Caki2 (cell line): Measurements from ENCODE around the gene GATA3. TPM values are rescaled to one million over a fixed set of nuclear protein-coding genes. Genes with fewer than 3 reads are reported as not detected.
"Not testable (repeated sequence)": the region's sequence is repeated elsewhere in the genome, so short reads cannot be mapped to it uniquely, and the experiment has no call there.

Source experiments
- DNase-seq: peaks from one replicate; pipeline ENCODE4 v3.0.0-alpha.2; 2015; ENCODE audit warnings: low read depth
- in situ Hi-C: cut with HindIII; loops from 2 replicates; pipeline ENCODE4 v1.10.0; 2016; ENCODE audit warnings: low sequenced_read_pairs, low pct_unique_long_range_greater_than_20kb, mixed read lengths
- total RNA-seq: library from RNA; depleted of rRNA; stranded (reverse); fragments of >200 nt; shearing (Covaris generic); gene quantifications from 2 replicates; pipeline ENCODE4 v1.2.3, GENCODE V29; 2014; ENCODE audit warnings: low replicate concordance; rRNA removed

GATA3 gene
- total RNA-seq, result 0.34 and 1.7 TPM in 2 replicates

DNA sequence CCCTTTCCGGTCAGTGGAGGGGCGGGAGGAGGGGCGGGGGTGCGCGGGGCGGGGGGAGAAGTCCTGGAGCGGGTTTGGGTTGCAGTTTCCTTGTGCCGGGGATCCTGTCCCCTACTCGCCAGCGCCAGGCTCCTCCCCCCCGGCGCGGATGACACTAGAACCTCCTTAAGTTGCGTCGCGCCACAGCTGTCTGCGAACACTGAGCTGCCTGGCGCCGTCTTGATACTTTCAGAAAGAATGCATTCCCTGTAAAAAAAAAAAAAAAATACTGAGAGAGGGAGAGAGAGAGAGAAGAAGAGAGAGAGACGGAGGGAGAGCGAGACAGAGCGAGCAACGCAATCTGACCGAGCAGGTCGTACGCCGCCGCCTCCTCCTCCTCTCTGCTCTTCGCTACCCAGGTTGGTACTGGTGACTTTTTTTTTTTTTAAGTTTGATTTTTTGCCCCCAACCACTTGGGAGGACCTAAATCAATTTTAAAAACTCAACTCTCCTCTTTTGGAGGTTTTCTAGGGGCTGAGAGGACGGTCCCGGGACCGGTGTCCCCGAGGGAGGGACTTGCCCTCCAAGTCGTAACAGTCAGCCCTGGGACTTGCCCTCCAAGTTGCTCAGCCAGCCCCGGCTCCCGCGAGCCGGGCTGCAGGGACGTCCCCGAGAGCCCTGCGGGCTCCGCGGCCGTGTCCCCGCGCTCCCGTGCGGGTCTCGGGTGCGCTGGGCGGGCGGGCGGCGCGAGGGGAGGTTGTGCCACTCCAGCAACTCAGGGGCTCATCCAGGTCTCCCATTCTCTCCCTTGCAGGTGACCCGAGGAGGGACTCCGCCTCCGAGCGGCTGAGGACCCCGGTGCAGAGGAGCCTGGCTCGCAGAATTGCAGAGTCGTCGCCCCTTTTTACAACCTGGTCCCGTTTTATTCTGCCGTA, at the start of gene GATA3:
GATA3 (plus strand) TSS at position 195 of the 914 bp plus-strand sequence. CDS start 968 bp downstream, outside the sequence.
- DNase-seq, result peak; percentile 87
- in situ Hi-C loops, result no loop called here

DNA sequence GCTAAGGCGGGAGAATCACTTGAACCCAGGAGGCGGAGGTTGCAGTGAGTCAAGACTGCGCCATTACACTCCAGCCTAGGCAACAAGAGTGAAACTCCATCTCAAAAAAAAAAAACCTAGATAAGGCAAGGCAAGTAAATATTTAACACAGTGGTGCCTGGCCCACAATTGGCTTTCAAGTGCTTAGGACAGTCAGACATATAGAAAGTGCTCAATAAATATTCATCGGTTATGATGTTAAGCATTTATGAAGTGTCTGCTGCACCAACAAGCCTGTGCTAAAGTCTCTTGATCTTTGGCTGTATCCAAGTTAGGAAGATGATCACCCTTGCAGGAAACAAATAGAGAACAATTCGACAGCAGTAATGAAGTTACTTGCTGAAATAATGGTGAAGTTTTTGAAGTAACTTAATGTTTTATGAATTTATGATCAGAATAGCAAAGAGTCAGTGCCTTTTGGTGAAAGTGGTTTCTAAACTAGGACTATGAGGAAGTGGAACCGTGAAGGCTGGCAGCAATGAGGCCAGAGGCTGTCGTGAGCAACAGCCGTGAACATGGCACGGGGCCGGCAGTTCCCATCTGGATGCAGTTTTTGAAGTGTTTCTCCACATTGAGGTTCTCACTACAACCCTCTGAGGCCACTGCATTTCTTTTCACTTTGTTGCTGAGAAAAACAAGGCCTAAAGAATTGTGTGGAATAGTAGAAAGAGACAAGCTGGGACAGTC, 48.1 kb upstream of the GATA3 start:
- in situ Hi-C loops, result no loop called here
- DNase-seq, result no peak

DNA sequence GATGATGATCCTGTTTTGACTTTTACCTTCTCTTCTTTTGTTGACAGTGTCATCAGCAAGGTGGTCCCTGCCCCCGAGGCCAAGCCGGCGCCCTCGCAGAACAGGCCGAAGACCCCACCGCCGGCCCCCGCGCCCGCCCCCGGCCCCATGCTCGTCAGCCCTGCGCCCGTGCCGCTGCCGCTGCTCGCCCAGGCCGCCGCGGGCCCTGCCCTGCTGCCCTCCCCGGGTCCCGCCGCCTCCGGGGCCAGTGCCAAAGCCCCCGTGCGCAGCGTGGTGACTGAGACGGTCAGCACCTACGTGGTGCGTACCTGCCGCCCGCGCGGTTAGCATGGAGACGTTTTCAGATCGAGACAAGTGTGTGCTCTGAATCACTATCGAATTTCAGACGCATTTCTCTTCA, 45.5 kb upstream of the GATA3 start:
- in situ Hi-C loops, result no loop called here
- no peak for DNase-seq

DNA sequence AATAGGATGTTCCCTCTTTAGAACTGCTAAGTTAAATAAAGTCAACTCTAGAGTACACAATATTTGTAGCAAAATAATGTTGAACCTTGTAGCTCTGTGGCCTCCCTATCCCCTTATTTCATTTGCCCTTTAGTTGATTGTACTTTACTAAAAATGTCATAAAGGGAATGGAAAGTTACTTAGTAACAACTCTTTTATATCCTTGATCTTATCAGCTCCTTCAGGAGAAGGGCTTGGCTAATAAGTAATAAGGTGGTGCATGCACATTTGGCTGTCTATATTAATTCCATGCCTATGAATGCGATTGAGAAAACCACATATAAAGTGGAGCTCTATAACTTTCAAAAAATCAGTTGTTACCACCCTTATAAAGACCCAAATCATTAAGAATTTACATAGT, 41.5 kb upstream of the GATA3 start:
- in situ Hi-C loops, result no loop called here
- DNase-seq, result peak; percentile 64

DNA sequence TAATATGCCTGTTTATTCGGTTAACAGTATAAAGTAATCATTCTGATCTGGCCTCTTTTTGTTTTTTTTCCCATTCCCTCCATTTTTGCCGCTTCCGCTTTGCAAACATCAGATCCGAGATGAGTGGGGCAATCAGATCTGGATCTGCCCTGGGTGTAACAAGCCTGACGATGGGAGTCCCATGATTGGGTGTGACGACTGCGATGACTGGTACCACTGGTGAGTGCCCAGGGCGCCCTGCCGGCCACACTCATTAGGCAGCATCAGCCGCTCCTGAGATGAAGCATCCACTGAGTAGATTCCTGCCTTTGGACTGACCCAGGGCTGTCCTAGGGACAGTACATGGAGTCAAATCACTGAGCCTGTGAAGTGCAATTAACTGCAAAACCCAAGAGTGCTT, 40.9 kb upstream of the GATA3 start:
- in situ Hi-C loops, result no loop called here
- DNase-seq, result no peak

DNA sequence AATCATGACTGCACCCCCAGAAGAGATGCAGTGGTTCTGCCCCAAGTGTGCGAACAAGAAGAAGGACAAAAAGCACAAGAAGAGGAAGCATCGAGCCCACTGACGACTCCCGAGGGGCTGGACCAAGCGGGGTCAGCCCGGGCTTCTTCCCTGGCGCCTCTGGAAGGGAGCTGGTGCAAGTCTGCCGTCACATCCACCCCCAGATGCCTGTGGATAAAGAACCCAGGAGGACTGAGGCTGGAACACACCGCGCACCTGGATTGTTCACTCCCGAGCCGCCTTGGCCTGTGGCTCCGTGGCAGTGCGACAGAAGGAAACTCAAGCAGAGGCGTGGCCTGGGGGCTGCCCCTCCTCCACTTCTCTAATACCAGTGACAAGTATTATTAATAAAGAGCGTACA, 39.8 kb upstream of the GATA3 start:
- in situ Hi-C loops, result no loop called here

DNA sequence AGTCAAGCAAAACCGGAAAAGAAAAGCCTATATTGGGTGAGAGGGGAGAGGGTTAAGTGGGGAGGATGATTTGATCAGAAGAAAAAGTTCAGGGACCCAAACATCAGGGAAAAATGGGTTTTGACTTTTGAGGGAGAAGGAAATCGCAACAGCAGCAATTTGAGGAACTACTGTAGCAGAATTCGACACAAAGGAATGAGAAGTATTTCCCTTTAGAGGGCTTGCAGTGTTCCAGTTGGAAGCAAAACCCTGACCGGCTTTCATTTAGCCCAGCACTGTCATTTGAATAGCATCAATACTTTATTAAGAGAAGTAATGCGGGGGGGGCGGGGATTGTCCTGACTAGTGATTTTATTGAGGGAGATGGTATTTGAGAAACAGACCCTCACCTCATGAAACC, 37.2 kb upstream of the GATA3 start:
- in situ Hi-C loops, result no loop called here

More for the DNA sequence above, 39.8 kb upstream of the GATA3 start:
- DNase-seq, result no peak

DNA sequence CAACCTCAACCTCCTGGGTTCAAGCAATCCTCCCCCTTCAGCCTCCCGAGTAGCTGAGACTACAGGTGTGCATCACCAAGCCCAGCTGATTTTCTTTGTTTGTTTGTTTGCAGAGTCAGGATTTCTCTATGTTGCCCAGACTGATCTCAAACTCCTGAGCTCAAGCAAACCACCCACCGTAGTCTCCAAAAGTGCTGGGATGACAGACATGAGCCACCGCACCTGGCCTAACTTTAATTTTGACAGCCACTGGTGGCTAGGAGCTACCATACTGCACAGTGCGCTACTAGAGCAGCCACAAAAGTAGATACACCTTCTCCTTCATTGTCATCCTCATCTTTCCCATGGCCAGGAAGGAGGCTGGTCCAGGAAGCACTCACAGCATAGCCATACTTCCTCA, 31.2 kb upstream of the GATA3 start:
- DNase-seq, result no peak
- in situ Hi-C loops, result no loop called here

More for the DNA sequence above, 37.2 kb upstream of the GATA3 start:
- DNase-seq, result no peak

DNA sequence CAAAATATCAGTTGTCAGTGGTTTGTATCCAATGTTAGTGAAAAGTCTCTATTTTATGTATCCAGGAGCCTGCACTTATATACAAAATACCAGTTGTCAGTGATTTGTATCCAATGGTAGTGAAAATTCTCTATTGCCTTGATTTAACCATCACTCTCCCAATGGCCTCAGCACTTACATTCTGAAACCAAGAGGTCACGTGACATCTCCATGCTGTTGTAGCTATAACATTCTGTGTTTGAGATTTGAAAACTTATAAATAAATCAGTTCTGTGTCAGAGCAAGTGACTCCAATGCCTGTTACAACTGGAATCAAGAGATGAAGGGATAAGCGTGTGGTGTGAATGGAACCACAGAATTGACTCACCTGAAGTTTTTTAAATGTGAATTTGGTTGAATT, 30.6 kb upstream of the GATA3 start:
- DNase-seq, result no peak

DNA sequence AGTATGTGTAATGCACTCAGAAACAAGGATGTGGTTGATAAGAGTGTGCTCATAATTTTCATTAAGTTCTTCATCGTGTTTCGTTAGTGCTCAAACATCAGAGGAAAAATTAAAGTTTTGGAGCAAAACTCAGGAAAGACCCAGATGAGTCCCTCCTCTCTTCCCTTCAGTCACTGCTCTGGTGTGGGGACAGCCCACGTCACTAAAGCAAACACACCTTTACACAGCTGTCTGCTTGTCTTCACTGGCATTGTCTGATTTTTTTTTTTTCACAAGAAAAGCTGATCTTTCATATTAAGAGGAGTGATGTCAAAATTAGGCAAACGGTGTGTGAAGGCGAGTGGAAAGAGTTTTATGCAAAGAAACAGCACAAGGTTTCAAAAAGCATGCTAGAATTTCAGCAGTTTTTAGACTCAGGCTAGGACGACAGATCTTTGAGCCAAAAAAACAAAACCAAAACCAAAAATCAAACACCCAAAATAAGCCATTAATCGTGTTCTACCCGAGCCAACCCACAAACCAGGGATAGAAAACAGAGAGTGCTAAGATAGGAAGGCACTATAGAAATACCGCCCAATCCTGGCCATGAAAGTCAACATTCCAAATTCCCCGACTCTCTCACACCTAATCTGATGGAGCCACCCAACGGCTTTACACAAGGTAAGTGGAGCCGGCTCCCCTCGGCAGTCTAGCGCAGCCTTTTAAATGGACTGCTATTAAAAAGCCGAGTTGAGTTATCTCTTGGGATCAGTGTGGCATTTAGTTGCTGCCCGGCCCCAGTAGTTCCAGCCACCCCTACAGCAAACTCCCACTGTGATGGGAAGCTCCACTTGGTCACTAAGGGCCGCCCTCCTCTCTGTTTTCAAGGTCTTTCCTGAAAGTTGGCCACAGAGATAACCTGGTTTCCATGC, 27.9 kb upstream of the GATA3 start:
- in situ Hi-C loops, result no loop called here

More for the DNA sequence above, 30.6 kb upstream of the GATA3 start:
- in situ Hi-C loops, result no loop called here

DNA sequence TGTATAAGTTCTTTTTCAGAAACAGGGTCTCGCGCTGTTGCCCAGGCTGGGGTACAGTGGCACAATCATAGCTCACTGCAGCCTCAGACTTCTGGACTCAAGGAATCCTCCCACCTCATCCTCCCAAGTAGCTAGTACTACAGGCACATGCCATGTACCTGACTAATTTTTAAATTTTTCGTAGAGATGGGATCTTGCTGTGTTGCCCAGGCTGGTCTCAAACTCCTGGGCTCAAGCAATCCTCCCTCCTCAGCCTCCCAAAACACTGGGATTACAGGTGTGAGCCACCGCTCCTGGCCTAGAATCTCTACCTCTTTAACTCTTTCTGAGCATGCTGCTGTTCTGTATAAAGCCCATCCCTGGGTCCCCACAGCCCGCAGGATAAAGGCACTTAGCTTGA, 23.3 kb upstream of the GATA3 start:
- DNase-seq, result not testable (repeated sequence)
- in situ Hi-C loops, result loop anchor here (10.0 kb wide), 1 partner anchor 76 kb away; no protein-coding TSS in a partner anchor

More for the DNA sequence above, 27.9 kb upstream of the GATA3 start:
- no peak for DNase-seq

DNA sequence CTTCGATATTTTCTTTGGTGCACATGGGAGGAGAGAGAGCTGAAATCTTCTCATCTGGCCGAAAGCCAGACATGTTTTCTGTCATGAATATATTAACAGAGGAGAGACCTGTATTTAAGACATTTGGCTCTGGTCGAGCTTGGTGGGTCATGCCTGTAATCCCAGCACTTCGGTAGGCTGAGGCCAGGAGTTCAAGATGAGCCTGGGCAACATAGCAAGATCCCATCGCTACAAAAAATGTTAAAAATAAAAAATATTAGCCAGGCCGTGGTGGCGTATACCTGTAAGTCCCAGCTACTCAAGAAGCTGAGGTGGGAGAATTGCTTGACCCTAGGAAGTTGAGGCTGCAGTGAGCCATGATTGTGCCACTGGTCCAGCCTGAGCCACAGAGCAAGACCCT, 21.9 kb upstream of the GATA3 start:
- in situ Hi-C loops, result loop anchor here (10.0 kb wide), 1 partner anchor 78 kb away; no protein-coding TSS in a partner anchor
- DNase-seq, result no peak

DNA sequence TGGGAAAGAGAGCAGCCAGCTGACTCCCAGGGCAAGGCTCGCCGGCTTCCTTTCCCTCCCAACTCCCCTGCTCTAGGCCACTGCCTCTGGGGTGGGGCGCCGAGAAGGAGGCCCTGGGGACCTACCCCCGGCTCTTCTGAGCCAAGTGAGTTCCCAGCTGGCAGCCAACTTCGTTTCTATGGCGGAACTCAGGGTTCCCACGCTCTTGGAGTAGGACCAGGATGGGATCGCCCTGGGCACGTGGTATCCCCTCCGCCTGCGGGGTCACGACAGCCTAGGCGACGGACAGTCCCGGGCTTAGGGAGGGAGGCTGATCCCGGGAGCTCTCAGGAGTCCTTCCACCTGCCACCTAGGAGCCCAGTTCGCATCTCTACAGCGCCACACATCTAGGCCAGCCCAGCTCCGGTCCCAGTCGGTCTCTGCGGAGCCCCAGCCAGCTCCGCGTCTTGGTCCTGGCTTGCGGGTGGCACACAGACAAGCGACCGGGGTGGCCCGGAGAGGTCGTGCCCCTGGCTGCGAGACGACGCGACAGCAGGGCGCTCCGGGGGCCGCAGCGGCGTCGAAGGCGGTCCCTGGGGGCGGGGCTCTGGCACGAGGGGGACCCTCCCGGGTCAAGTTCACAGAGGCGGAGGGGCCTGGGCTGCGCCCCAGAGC, 20.5 kb upstream of the GATA3 start:
- DNase-seq, result no peak
- in situ Hi-C loops, result loop anchor here (10.0 kb wide), 1 partner anchor 79 kb away; no protein-coding TSS in a partner anchor

DNA sequence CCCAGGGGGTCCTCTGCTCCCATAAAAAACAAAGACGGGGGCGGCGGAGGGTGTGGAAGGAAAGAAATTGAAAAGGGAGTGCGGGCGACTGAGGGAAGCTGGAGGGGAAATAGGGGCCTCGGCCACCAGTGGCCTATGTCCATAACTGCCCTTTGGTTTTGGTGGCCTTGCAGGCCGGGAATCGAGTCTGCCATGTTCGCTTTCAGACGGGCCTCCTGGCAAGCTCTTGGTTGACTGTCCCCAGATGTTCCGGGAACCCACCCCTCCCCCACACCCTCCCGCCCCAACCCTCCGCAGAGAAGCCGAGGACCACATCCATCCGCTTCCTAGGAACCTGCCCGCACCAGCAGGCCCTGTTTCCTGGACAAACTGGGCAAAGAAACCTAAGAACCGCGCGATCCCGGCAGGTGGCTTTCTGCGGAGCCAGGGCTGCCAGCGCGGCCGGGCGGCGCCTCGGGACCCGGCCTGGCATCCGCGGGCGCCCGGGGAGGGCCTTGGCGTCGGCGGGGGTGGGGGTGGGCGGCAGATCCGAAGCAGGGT, 20.0 kb upstream of the GATA3 start:
- in situ Hi-C loops, result loop anchor here (10.0 kb wide), 1 partner anchor 80 kb away; no protein-coding TSS in a partner anchor
- no peak for DNase-seq

DNA sequence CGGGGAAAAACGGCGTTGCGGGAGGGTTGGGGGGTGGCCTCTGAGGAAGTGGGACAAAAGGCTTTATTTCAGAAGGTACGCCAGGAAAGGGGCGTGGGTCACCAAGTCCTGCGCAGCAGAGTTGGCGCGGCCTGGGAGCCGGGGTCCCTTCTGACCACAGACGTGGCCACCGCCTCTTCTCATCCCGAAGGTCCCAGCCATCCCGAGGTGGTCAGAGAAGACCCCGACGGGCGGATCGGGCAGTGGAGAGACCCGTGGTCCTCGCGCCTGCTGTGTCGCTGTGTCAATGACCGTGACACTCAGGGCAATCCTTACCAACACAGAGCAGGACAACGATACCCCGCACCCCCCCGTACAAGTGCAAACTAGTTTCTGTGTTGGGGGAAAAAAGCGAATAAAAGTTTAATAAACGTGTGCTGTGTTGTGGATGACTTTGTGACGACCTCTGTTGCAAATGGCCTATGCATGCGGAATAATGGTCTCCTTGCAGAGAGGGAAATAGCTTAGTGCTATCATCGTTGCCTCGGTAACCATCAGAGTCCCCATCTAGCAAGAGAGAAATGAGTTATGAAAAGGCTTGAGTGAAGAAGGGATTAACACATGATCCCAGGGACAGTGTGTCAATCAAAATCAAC, 19.4 kb upstream of the GATA3 start:
- in situ Hi-C loops, result loop anchor here (10.0 kb wide), 1 partner anchor 80 kb away; no protein-coding TSS in a partner anchor

DNA sequence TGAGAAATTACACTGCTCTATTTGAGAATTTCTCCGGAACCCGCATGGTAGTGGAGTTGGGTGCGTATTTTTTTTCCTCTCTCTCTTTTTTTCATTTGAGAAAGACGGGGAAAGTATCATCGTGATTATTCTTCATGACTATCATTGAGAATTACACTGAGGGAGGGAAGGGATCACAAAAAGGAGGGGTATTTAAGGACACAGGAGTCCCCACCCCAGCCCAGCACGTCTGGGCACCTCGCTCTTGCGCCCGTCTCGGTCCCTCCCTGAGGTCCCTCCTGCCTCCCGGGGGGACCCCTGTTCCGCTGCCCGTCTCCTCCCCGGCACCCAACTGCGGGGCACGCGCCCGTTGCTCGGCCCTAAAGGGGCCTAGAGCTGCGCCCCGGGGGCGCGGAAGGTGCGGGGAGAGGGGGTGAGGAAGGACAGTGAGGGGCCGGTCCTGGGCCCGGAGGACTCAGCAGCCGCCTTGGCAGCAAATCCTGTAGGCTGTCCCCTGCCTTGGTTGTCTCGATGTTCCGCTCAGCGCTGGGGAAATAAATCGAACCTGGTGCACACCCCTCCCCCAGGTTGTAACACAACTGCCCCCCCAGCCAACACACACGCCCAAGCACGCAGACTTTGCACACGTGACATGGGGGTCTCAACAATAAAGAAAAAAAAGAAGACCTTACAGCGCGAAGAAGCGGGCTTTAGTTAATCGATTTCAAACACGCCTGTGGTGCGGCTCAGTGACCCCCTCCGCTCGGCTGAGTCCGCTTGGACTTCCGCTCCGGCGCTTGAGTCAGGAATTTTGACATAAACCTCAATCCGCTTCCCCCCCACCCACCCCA, 18.6 kb upstream of the GATA3 start:
- DNase-seq, result no peak
- in situ Hi-C loops, result loop anchor here (10.0 kb wide), 1 partner anchor 81 kb away; no protein-coding TSS in a partner anchor

More for the DNA sequence above, 19.4 kb upstream of the GATA3 start:
- DNase-seq, result no peak
